Fibroblast of pulmonary artery (primary cell): Measurements from ENCODE around the gene THEMIS.

Experiments used
- DNase-seq: peaks from one replicate; pipeline ENCODE4 v3.0.0-alpha.2; 2010; ENCODE audit warnings: low read depth
- H3K4me3 ChIP-seq: replicated peaks from 2 replicates; pipeline ENCODE4 v1.5.1; 2011; ENCODE audit warnings: low read depth, mild to moderate bottlenecking, control low read depth, low read length, moderate library complexity
- CTCF ChIP-seq: IDR thresholded peaks from 2 replicates; pipeline ENCODE4 v1.5.1; 2011; ENCODE audit warnings: mild to moderate bottlenecking, control low read depth, low read length, inconsistent platforms; ENCODE audit errors: missing control alignments

The THEMIS gene

GRCh38 chr6:127900935-127901334, at the start of gene THEMIS:
TSS of gene THEMIS (minus strand) at chr6:127901058. CDS start at chr6:127900932, 126 bp downstream.
- TF ChIP-seq CTCF, result no peak
- no peak within 1 kb of the TSS for H3K4me3 ChIP-seq
- DNase-seq, result no peak

GRCh38 chr6:127949251-127949650, 48.4 kb upstream of the THEMIS start:
- no peak for TF ChIP-seq CTCF
- H3K4me3 ChIP-seq, result no peak overlapping the region
- no peak for DNase-seq

GRCh38 chr6:127946388-127946787, 45.5 kb upstream of the THEMIS start:
- H3K4me3 ChIP-seq, result no peak overlapping the region
- TF ChIP-seq CTCF, result no peak
- no peak for DNase-seq

- DNase-seq, result no peak
- no peak overlapping the region for H3K4me3 ChIP-seq
- TF ChIP-seq CTCF, result no peak
Observed at GRCh38 chr6:127945434-127946097, 44.7 kb upstream of the THEMIS start.

GRCh38 chr6:127941228-127941627, 40.4 kb upstream of the THEMIS start:
- no peak for DNase-seq
- TF ChIP-seq CTCF, result no peak
- H3K4me3 ChIP-seq, result no peak overlapping the region

- no peak for TF ChIP-seq CTCF
- no peak overlapping the region for H3K4me3 ChIP-seq
- peak; percentile 44 for DNase-seq
Observed at GRCh38 chr6:127939442-127940066, 38.7 kb upstream of the THEMIS start.

GRCh38 chr6:127938701-127939100, 37.8 kb upstream of the THEMIS start:
- no peak for TF ChIP-seq CTCF
- H3K4me3 ChIP-seq, result no peak overlapping the region
- DNase-seq, result peak; percentile 77
